Trophoblast cell (in vitro differentiated cells and primary cell): ENCODE data around the gene SUDS3.
"Not testable (repeated sequence)": the region's sequence is repeated elsewhere in the genome, so short reads cannot be mapped to it uniquely, and the experiment has no call there.

ENCODE experiments used
- DNase-seq, 2 donors: peaks; one replicate each; pipeline ENCODE4 v3.0.0-alpha.2; 2016
- H2AFZ ChIP-seq: 2 replicates; pipeline ENCODE4 v1.6.1; 2013; ENCODE audit warnings: low read length, moderate library complexity, mild to moderate bottlenecking; ENCODE audit not compliant: insufficient read depth, poor library complexity
- H2AK5ac ChIP-seq: 2 replicates; pipeline ENCODE4 v1.6.1; 2013; ENCODE audit warnings: mild to moderate bottlenecking, low read length
- H2BK120ac ChIP-seq: 2 replicates; pipeline ENCODE4 v1.6.1; 2013; ENCODE audit warnings: low read length, mild to moderate bottlenecking, moderate library complexity; ENCODE audit not compliant: insufficient read depth, poor library complexity
- H2BK12ac ChIP-seq: 2 replicates; pipeline ENCODE4 v1.6.1; 2013; ENCODE audit warnings: mild to moderate bottlenecking, low read length, moderate library complexity
- H2BK5ac ChIP-seq: 2 replicates; pipeline ENCODE4 v1.6.1; 2013; ENCODE audit warnings: low read length, low read depth, moderate library complexity, mild to moderate bottlenecking; ENCODE audit not compliant: poor library complexity
- H3K14ac ChIP-seq: 2 replicates; pipeline ENCODE4 v1.6.1; 2013; ENCODE audit warnings: mild to moderate bottlenecking, low read length
- H3K18ac ChIP-seq: 2 replicates; pipeline ENCODE4 v1.6.1; 2013; ENCODE audit warnings: mild to moderate bottlenecking, low read length
- H3K23ac ChIP-seq: 2 replicates; pipeline ENCODE4 v1.6.1; 2013; ENCODE audit warnings: low read length
- H3K27ac ChIP-seq: 2 replicates; pipeline ENCODE4 v1.5.1; 2013; ENCODE audit warnings: low read depth, mild to moderate bottlenecking, inconsistent platforms, low read length, moderate library complexity
- H3K27me3 ChIP-seq: 2 replicates; pipeline ENCODE4 v1.6.1; 2013; ENCODE audit warnings: inconsistent platforms, mild to moderate bottlenecking, low read length, moderate library complexity; ENCODE audit not compliant: insufficient read depth
- H3K36me3 ChIP-seq, 2 experiments: 1 replicate in 1 of 2; 2 replicates in 1 of 2; pipeline ENCODE4 v1.6.1; 2013; ENCODE audit warnings: low read length in 2 of 2, mild to moderate bottlenecking in 2 of 2, moderate library complexity in 1 of 2; ENCODE audit not compliant: insufficient read depth in 2 of 2, control insufficient read depth in 1 of 2
- H3K4ac ChIP-seq: 2 replicates; pipeline ENCODE4 v1.6.1; 2013; ENCODE audit warnings: low read depth, mild to moderate bottlenecking, low read length, moderate library complexity
- H3K4me1 ChIP-seq, 2 experiments: 1 replicate in 1 of 2; 2 replicates in 1 of 2; pipeline ENCODE4 v1.6.1; 2013; ENCODE audit warnings: low read length in 2 of 2, mild to moderate bottlenecking in 2 of 2, moderate library complexity in 1 of 2; ENCODE audit not compliant: insufficient read depth in 2 of 2, control insufficient read depth in 1 of 2
- H3K4me2 ChIP-seq: 2 replicates; pipeline ENCODE4 v1.6.1; 2013; ENCODE audit warnings: inconsistent platforms, mild to moderate bottlenecking, low read length, moderate library complexity
- H3K4me3 ChIP-seq: 2 replicates; pipeline ENCODE4 v1.5.1; 2013; ENCODE audit warnings: mild to moderate bottlenecking, low read depth, low read length, inconsistent platforms
- H3K79me1 ChIP-seq: one replicate; pipeline ENCODE4 v1.6.1; 2013; ENCODE audit warnings: low read length
- H3K79me2 ChIP-seq: 2 replicates; pipeline ENCODE4 v1.6.1; 2013; ENCODE audit warnings: low read length, mild to moderate bottlenecking; ENCODE audit not compliant: control insufficient read depth, insufficient read depth, poor library complexity
- H3K9ac ChIP-seq: 2 replicates; pipeline ENCODE4 v1.6.1; 2013; ENCODE audit warnings: mild to moderate bottlenecking, low read length
- H3K9me3 ChIP-seq: 2 replicates; pipeline ENCODE4 v1.6.1; 2013; ENCODE audit warnings: low read depth, mild to moderate bottlenecking, control low read depth, inconsistent platforms, low read length; ENCODE audit not compliant: insufficient read depth
- H4K12ac ChIP-seq: 2 replicates; pipeline ENCODE4 v1.6.1; 2013; ENCODE audit warnings: low read depth, mild to moderate bottlenecking, low read length, moderate library complexity
- H4K8ac ChIP-seq: 2 replicates; pipeline ENCODE4 v1.6.1; 2013; ENCODE audit warnings: low read depth, mild to moderate bottlenecking, low read length, moderate library complexity
- H4K91ac ChIP-seq: one replicate; pipeline ENCODE4 v1.6.1; 2013; ENCODE audit warnings: low read depth, mild to moderate bottlenecking, low read length, moderate library complexity
- WGBS: extraction: QIAGEN DNeasy Blood & Tissue Kit; methylation state at CpG from one replicate; pipeline ENCODE4 v1.1.7; 2013; ENCODE audit warnings: missing lambda C conversion rate; ENCODE audit not compliant: insufficient read length, insufficient coverage; ENCODE audit errors: extremely low coverage; 5-methylcytosine and 5-hydroxymethylcytosine counted together

Gene SUDS3

GRCh38 chr12:118398940-118399339 lies 22.6 kb downstream of the SUDS3 start:
- H4K12ac ChIP-seq, result no peak overlapping the region
- H2AFZ ChIP-seq, result no peak overlapping the region
- no peak overlapping the region for H4K91ac ChIP-seq
- no peak overlapping the region for H3K4me3 ChIP-seq
- H3K14ac ChIP-seq, result no peak overlapping the region
- H2BK12ac ChIP-seq, result no peak overlapping the region
- H2BK5ac ChIP-seq, result no peak overlapping the region
- H3K79me1 ChIP-seq, result no peaks in the 10 kb centered on the region
- no peak overlapping the region for H3K23ac ChIP-seq
- peaks cover 23 to 56% of the 10 kb centered on the region in 2 experiments for H3K36me3 ChIP-seq
- H3K18ac ChIP-seq, result no peak overlapping the region
- no peak overlapping the region for H3K4me2 ChIP-seq
- no peaks in the 10 kb centered on the region for H3K4me1 ChIP-seq
- H3K79me2 ChIP-seq, result no peaks in the 10 kb centered on the region
- H3K9me3 ChIP-seq, result no peaks in the 10 kb centered on the region
- no peak overlapping the region for H3K27ac ChIP-seq
- no CpG with 5 or more reads among the region's 5 CpGs for WGBS
- no peaks in the 10 kb centered on the region for H3K27me3 ChIP-seq
- DNase-seq, result no peak
- no peak overlapping the region for H4K8ac ChIP-seq
- no peak overlapping the region for H2BK120ac ChIP-seq
- H3K4ac ChIP-seq, result no peak overlapping the region
- no peak overlapping the region for H3K9ac ChIP-seq
- no peak overlapping the region for H2AK5ac ChIP-seq

- H2BK12ac ChIP-seq, result no peak overlapping the region
- H4K91ac ChIP-seq, result no peak overlapping the region
- DNase-seq, result no peak
- no peak overlapping the region for H3K27ac ChIP-seq
- no peaks in the 10 kb centered on the region for H3K27me3 ChIP-seq
- no peak overlapping the region for H3K4ac ChIP-seq
- H3K18ac ChIP-seq, result no peak overlapping the region
- H4K8ac ChIP-seq, result no peak overlapping the region
- H3K23ac ChIP-seq, result no peak overlapping the region
- H3K4me3 ChIP-seq, result no peak overlapping the region
- no peaks in the 10 kb centered on the region for H3K4me1 ChIP-seq
- no CpG with 5 or more reads among the region's 6 CpGs for WGBS
- no peaks in the 10 kb centered on the region for H3K9me3 ChIP-seq
- no peak overlapping the region for H3K9ac ChIP-seq
- H2AK5ac ChIP-seq, result no peak overlapping the region
- H2AFZ ChIP-seq, result no peak overlapping the region
- peaks cover 24 to 52% of the 10 kb centered on the region in 2 experiments for H3K36me3 ChIP-seq
- no peaks in the 10 kb centered on the region for H3K79me2 ChIP-seq
- H3K79me1 ChIP-seq, result no peaks in the 10 kb centered on the region
- no peak overlapping the region for H2BK5ac ChIP-seq
- H4K12ac ChIP-seq, result no peak overlapping the region
- no peak overlapping the region for H2BK120ac ChIP-seq
- H3K14ac ChIP-seq, result no peak overlapping the region
- no peak overlapping the region for H3K4me2 ChIP-seq
These were observed 25.9 kb downstream of the SUDS3 start for GRCh38 chr12:118402251-118402650.

- Histone ChIP-seq H3K79me2 (no peaks in the 10 kb centered on the region), H4K8ac (no peak overlapping the region), H3K79me1 (no peaks in the 10 kb centered on the region), H2AK5ac (no peak overlapping the region), H4K12ac (no peak overlapping the region), H3K18ac (no peak overlapping the region), H3K4me2 (no peak overlapping the region), H3K27me3 (no peaks in the 10 kb centered on the region), H2BK5ac (no peak overlapping the region), H3K9ac (no peak overlapping the region), H2BK120ac (no peak overlapping the region), H3K4me3 (no peak overlapping the region), H3K36me3 (peaks cover 22 to 43% of the 10 kb centered on the region in 2 experiments), H2BK12ac (no peak overlapping the region), H3K14ac (no peak overlapping the region), H4K91ac (no peak overlapping the region), H3K4me1 (no peaks in the 10 kb centered on the region), H3K23ac (no peak overlapping the region), H3K4ac (no peak overlapping the region), H2AFZ (no peak overlapping the region), H3K9me3 (no peaks in the 10 kb centered on the region), H3K27ac (no peak overlapping the region)
- WGBS, result no CpG with 5 or more reads among the region's 4 CpGs
- peak; percentile 71 to 92 for DNase-seq
These were observed 28.6 kb downstream of the SUDS3 start for GRCh38 chr12:118404876-118405521.

GRCh38 chr12:118408241-118408640 lies 31.9 kb downstream of the SUDS3 start:
- H3K23ac ChIP-seq, H2AK5ac ChIP-seq, H3K18ac ChIP-seq, H3K9me3 ChIP-seq, H3K14ac ChIP-seq, H3K79me2 ChIP-seq, H3K27ac ChIP-seq, H3K4me1 ChIP-seq, H2BK5ac ChIP-seq, H3K27me3 ChIP-seq, H3K9ac ChIP-seq, H4K12ac ChIP-seq, H4K91ac ChIP-seq, H2AFZ ChIP-seq, H3K79me1 ChIP-seq, H4K8ac ChIP-seq, H2BK120ac ChIP-seq, H3K4me3 ChIP-seq, H2BK12ac ChIP-seq, H3K4ac ChIP-seq, H3K4me2 ChIP-seq: not testable (repeated sequence)
- WGBS, result no CpG with 5 or more reads among the region's 8 CpGs
- DNase-seq, result peak; percentile 55 to 79
- H3K36me3 ChIP-seq, result peaks cover 21 to 36% of the 10 kb centered on the region in 2 experiments
